NCI-H2029 (cell line): ENCODE data around the gene CLDN22.

Experiments used
- DNase-seq: peaks from one replicate; lab custom pipeline; 2025; lab: John Stamatoyannopoulos, UW

The CLDN22 gene

DNA sequence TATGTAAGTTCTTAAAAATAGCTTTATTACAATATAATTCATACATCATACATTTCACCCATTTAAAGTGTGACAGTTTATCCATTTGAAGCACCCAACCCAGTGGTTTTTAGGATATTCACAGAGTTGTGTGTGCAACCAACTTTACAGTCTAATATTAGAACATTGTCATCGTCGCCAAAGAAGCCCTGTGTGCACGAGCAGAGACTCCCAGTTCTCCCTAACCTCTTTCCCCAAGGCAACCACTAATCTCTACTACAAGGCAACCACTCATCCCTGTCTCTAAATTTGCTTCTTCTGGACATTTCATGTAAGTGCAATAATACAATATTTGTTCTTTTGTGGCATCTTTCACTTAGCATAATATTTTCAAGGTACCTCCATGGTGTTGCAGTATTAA is 47.7 kb downstream of the CLDN22 start:
- no peak for DNase-seq

DNA sequence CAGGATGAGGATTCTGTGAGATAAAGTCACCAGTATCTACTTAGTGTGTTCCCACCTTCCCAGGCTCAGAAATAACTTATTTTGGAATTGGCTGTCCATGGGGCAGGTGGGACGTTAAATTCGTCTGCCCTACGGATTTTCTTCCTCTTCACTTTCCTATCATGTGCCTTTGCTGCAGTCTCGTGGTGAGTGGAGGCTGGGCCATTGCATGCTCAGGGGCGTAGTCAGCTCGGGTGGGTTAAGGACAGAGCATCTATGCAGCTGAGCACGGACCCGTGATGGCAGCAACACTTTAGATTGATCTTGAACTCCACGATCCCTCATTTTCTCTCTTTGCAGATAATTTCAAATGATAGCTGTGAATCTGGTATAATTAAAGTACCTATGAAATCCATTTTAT is 51.5 kb downstream of the CLDN22 start:
- DNase-seq = no peak
